Ishikawa (cell line): ENCODE data around the gene GRID2.
A peak's percentile ranks its signal among the peaks of the same experiment; 100 is the strongest.

ENCODE experiments used
- CEBPB ChIP-seq: IDR thresholded peaks from 2 replicates; pipeline ENCODE4 v1.6.1; 2012
- CREB1 ChIP-seq: IDR thresholded peaks from 2 replicates; pipeline ENCODE4 v1.6.1; 2012; ENCODE audit warnings: low read depth
- EGR1 ChIP-seq: IDR thresholded peaks from 2 replicates; pipeline ENCODE4 v1.6.1; 2012
- EP300 ChIP-seq: IDR thresholded peaks from 2 replicates; pipeline ENCODE4 v1.6.1; 2012; ENCODE audit warnings: borderline replicate concordance
- FOXM1 ChIP-seq: IDR thresholded peaks from 2 replicates; pipeline ENCODE4 v1.6.1; 2012; ENCODE audit warnings: low read depth, borderline replicate concordance
- MAX ChIP-seq: IDR thresholded peaks from 2 replicates; pipeline ENCODE4 v1.6.1; 2012
- NFIC ChIP-seq: IDR thresholded peaks from 2 replicates; pipeline ENCODE4 v1.6.1; 2012
- RAD21 ChIP-seq: IDR thresholded peaks from 2 replicates; pipeline ENCODE4 v1.6.1; 2012; ENCODE audit warnings: low read depth
- REST ChIP-seq: IDR thresholded peaks from 2 replicates; pipeline ENCODE4 v1.6.1; 2012; ENCODE audit warnings: low read depth, mild to moderate bottlenecking
- TAF1 ChIP-seq: IDR thresholded peaks from 2 replicates; pipeline ENCODE4 v1.6.1; 2012; ENCODE audit warnings: low read depth, mild to moderate bottlenecking
- TCF12 ChIP-seq: IDR thresholded peaks from 2 replicates; pipeline ENCODE4 v1.6.1; 2012; ENCODE audit warnings: low read depth
- TEAD4 ChIP-seq: IDR thresholded peaks from 2 replicates; pipeline ENCODE4 v1.6.1; 2012
- YY1 ChIP-seq: IDR thresholded peaks from 2 replicates; pipeline ENCODE4 v1.6.1; 2012; ENCODE audit warnings: low read depth
- ZBTB7A ChIP-seq: IDR thresholded peaks from 2 replicates; pipeline ENCODE4 v1.6.1; 2012; ENCODE audit warnings: low read depth

GRCh38 chr4:93178279-93178678, 874.5 kb downstream of the GRID2 start:
- TF ChIP-seq ZBTB7A = no peak
- 0 out of 2 replicates have a peak, but pooled peaks have one; percentile 60 for TF ChIP-seq CEBPB
- no peak for TF ChIP-seq FOXM1
- TF ChIP-seq TAF1 = no peak
- no peak for TF ChIP-seq EGR1
- no peak for TF ChIP-seq RAD21
- no peak for TF ChIP-seq YY1
- no peak for TF ChIP-seq CREB1
- TF ChIP-seq MAX = no peak
- TF ChIP-seq REST = no peak
- no peak for TF ChIP-seq TCF12
- TF ChIP-seq NFIC = no peak
- TF ChIP-seq EP300 = no peak
- TF ChIP-seq TEAD4 = no peak
